Trophoblast cell (in vitro differentiated cells and primary cell): ENCODE data around the gene PAK2.
"Not testable (repeated sequence)": the region's sequence is repeated elsewhere in the genome, so short reads cannot be mapped to it uniquely, and the experiment has no call there.

Experiments
- DNase-seq, 2 donors: peaks; one replicate each; pipeline ENCODE4 v3.0.0-alpha.2; 2016
- H2AFZ ChIP-seq: 2 replicates; pipeline ENCODE4 v1.6.1; 2013; ENCODE audit warnings: low read length, moderate library complexity, mild to moderate bottlenecking; ENCODE audit not compliant: insufficient read depth, poor library complexity
- H2AK5ac ChIP-seq: 2 replicates; pipeline ENCODE4 v1.6.1; 2013; ENCODE audit warnings: mild to moderate bottlenecking, low read length
- H2BK120ac ChIP-seq: 2 replicates; pipeline ENCODE4 v1.6.1; 2013; ENCODE audit warnings: low read length, mild to moderate bottlenecking, moderate library complexity; ENCODE audit not compliant: insufficient read depth, poor library complexity
- H2BK12ac ChIP-seq: 2 replicates; pipeline ENCODE4 v1.6.1; 2013; ENCODE audit warnings: mild to moderate bottlenecking, low read length, moderate library complexity
- H2BK5ac ChIP-seq: 2 replicates; pipeline ENCODE4 v1.6.1; 2013; ENCODE audit warnings: low read length, low read depth, moderate library complexity, mild to moderate bottlenecking; ENCODE audit not compliant: poor library complexity
- H3K14ac ChIP-seq: 2 replicates; pipeline ENCODE4 v1.6.1; 2013; ENCODE audit warnings: mild to moderate bottlenecking, low read length
- H3K18ac ChIP-seq: 2 replicates; pipeline ENCODE4 v1.6.1; 2013; ENCODE audit warnings: mild to moderate bottlenecking, low read length
- H3K23ac ChIP-seq: 2 replicates; pipeline ENCODE4 v1.6.1; 2013; ENCODE audit warnings: low read length
- H3K27ac ChIP-seq: 2 replicates; pipeline ENCODE4 v1.5.1; 2013; ENCODE audit warnings: low read depth, mild to moderate bottlenecking, inconsistent platforms, low read length, moderate library complexity
- H3K27me3 ChIP-seq: 2 replicates; pipeline ENCODE4 v1.6.1; 2013; ENCODE audit warnings: inconsistent platforms, mild to moderate bottlenecking, low read length, moderate library complexity; ENCODE audit not compliant: insufficient read depth
- H3K36me3 ChIP-seq, 2 experiments: 1 replicate in 1 of 2; 2 replicates in 1 of 2; pipeline ENCODE4 v1.6.1; 2013; ENCODE audit warnings: low read length in 2 of 2, mild to moderate bottlenecking in 2 of 2, moderate library complexity in 1 of 2; ENCODE audit not compliant: insufficient read depth in 2 of 2, control insufficient read depth in 1 of 2
- H3K4ac ChIP-seq: 2 replicates; pipeline ENCODE4 v1.6.1; 2013; ENCODE audit warnings: low read depth, mild to moderate bottlenecking, low read length, moderate library complexity
- H3K4me1 ChIP-seq, 2 experiments: 1 replicate in 1 of 2; 2 replicates in 1 of 2; pipeline ENCODE4 v1.6.1; 2013; ENCODE audit warnings: low read length in 2 of 2, mild to moderate bottlenecking in 2 of 2, moderate library complexity in 1 of 2; ENCODE audit not compliant: insufficient read depth in 2 of 2, control insufficient read depth in 1 of 2
- H3K4me2 ChIP-seq: 2 replicates; pipeline ENCODE4 v1.6.1; 2013; ENCODE audit warnings: inconsistent platforms, mild to moderate bottlenecking, low read length, moderate library complexity
- H3K4me3 ChIP-seq: 2 replicates; pipeline ENCODE4 v1.5.1; 2013; ENCODE audit warnings: mild to moderate bottlenecking, low read depth, low read length, inconsistent platforms
- H3K79me1 ChIP-seq: one replicate; pipeline ENCODE4 v1.6.1; 2013; ENCODE audit warnings: low read length
- H3K79me2 ChIP-seq: 2 replicates; pipeline ENCODE4 v1.6.1; 2013; ENCODE audit warnings: low read length, mild to moderate bottlenecking; ENCODE audit not compliant: control insufficient read depth, insufficient read depth, poor library complexity
- H3K9ac ChIP-seq: 2 replicates; pipeline ENCODE4 v1.6.1; 2013; ENCODE audit warnings: mild to moderate bottlenecking, low read length
- H3K9me3 ChIP-seq: 2 replicates; pipeline ENCODE4 v1.6.1; 2013; ENCODE audit warnings: low read depth, mild to moderate bottlenecking, control low read depth, inconsistent platforms, low read length; ENCODE audit not compliant: insufficient read depth
- H4K12ac ChIP-seq: 2 replicates; pipeline ENCODE4 v1.6.1; 2013; ENCODE audit warnings: low read depth, mild to moderate bottlenecking, low read length, moderate library complexity
- H4K8ac ChIP-seq: 2 replicates; pipeline ENCODE4 v1.6.1; 2013; ENCODE audit warnings: low read depth, mild to moderate bottlenecking, low read length, moderate library complexity
- H4K91ac ChIP-seq: one replicate; pipeline ENCODE4 v1.6.1; 2013; ENCODE audit warnings: low read depth, mild to moderate bottlenecking, low read length, moderate library complexity
- WGBS: extraction: QIAGEN DNeasy Blood & Tissue Kit; methylation state at CpG from one replicate; pipeline ENCODE4 v1.1.7; 2013; ENCODE audit warnings: missing lambda C conversion rate; ENCODE audit not compliant: insufficient read length, insufficient coverage; ENCODE audit errors: extremely low coverage; 5-methylcytosine and 5-hydroxymethylcytosine counted together

The PAK2 gene

GRCh38 chr3:196836626-196837025 lies 97.0 kb downstream of the PAK2 start:
- not testable (repeated sequence) for H3K4ac ChIP-seq, H2AFZ ChIP-seq, H3K27me3 ChIP-seq, H3K36me3 ChIP-seq, H2BK5ac ChIP-seq, H3K9ac ChIP-seq, H3K4me2 ChIP-seq, H4K12ac ChIP-seq, H3K9me3 ChIP-seq, H2BK120ac ChIP-seq, H3K4me3 ChIP-seq, H4K91ac ChIP-seq, H3K18ac ChIP-seq, H4K8ac ChIP-seq, H3K23ac ChIP-seq, H3K14ac ChIP-seq, H3K79me1 ChIP-seq, H3K27ac ChIP-seq, H3K79me2 ChIP-seq, H3K4me1 ChIP-seq, H2AK5ac ChIP-seq, H2BK12ac ChIP-seq
- DNase-seq: peak in 1 of 2 donors; percentile 11
- no CpG with 5 or more reads among the region's 1 CpG for WGBS

- H3K79me2 ChIP-seq: no peaks in the 10 kb centered on the region
- H3K23ac ChIP-seq: no peak overlapping the region
- no peaks in the 10 kb centered on the region for H3K27me3 ChIP-seq
- H3K14ac ChIP-seq: no peak overlapping the region
- H3K18ac ChIP-seq: no peak overlapping the region
- H2AFZ ChIP-seq: no peak overlapping the region
- no peak overlapping the region for H3K9ac ChIP-seq
- H3K4ac ChIP-seq: no peak overlapping the region
- H3K36me3 ChIP-seq: peaks cover 2 to 4% of the 10 kb centered on the region in 2 experiments
- H3K79me1 ChIP-seq: no peaks in the 10 kb centered on the region
- H2AK5ac ChIP-seq: no peak overlapping the region
- no peak overlapping the region for H3K4me2 ChIP-seq
- no peak overlapping the region for H3K27ac ChIP-seq
- no peak overlapping the region for H4K8ac ChIP-seq
- H4K12ac ChIP-seq: no peak overlapping the region
- no peak overlapping the region for H2BK5ac ChIP-seq
- DNase-seq: peak; percentile 43 to 84
- H4K91ac ChIP-seq: no peak overlapping the region
- H2BK120ac ChIP-seq: no peak overlapping the region
- H3K4me3 ChIP-seq: no peak overlapping the region
- no CpG with 5 or more reads among the region's 3 CpGs for WGBS
- H2BK12ac ChIP-seq: no peak overlapping the region
- H3K9me3 ChIP-seq: no peaks in the 10 kb centered on the region
- no peaks in the 10 kb centered on the region for H3K4me1 ChIP-seq
Observed at GRCh38 chr3:196837819-196838420, 98.3 kb downstream of the PAK2 start.

GRCh38 chr3:196839351-196839750 lies 99.7 kb downstream of the PAK2 start:
- H3K9ac ChIP-seq, H3K4me3 ChIP-seq, H2AFZ ChIP-seq, H2AK5ac ChIP-seq, H3K9me3 ChIP-seq, H4K91ac ChIP-seq, H3K23ac ChIP-seq, H3K4ac ChIP-seq, H3K4me2 ChIP-seq, DNase-seq, H3K79me2 ChIP-seq, H3K4me1 ChIP-seq, H3K27ac ChIP-seq, H2BK5ac ChIP-seq, H2BK12ac ChIP-seq, H3K27me3 ChIP-seq, H3K14ac ChIP-seq, H3K18ac ChIP-seq, H4K8ac ChIP-seq, H4K12ac ChIP-seq, H3K36me3 ChIP-seq, H3K79me1 ChIP-seq, H2BK120ac ChIP-seq: not testable (repeated sequence)
- no CpG with 5 or more reads among the region's 6 CpGs for WGBS

GRCh38 chr3:196842567-196843434 lies 103.1 kb downstream of the PAK2 start:
- no peak for DNase-seq
- no peak overlapping the region for H4K8ac ChIP-seq
- H4K91ac ChIP-seq: no peak overlapping the region
- H2AK5ac ChIP-seq: no peak overlapping the region
- no peak overlapping the region for H3K14ac ChIP-seq
- no CpG with 5 or more reads among the region's 17 CpGs for WGBS
- no peaks in the 10 kb centered on the region for H3K9me3 ChIP-seq
- H3K79me1 ChIP-seq: no peaks in the 10 kb centered on the region
- no peak overlapping the region for H3K27ac ChIP-seq
- H2BK120ac ChIP-seq: no peak overlapping the region
- H3K4ac ChIP-seq: no peak overlapping the region
- no peaks in the 10 kb centered on the region for H3K36me3 ChIP-seq
- H3K4me3 ChIP-seq: no peak overlapping the region
- no peak overlapping the region for H3K23ac ChIP-seq
- no peak overlapping the region for H3K9ac ChIP-seq
- H2BK5ac ChIP-seq: no peak overlapping the region
- H3K18ac ChIP-seq: no peak overlapping the region
- no peak overlapping the region for H2BK12ac ChIP-seq
- H3K4me1 ChIP-seq: peaks cover 0 to 5% of the 10 kb centered on the region in 2 experiments
- H3K4me2 ChIP-seq: no peak overlapping the region
- no peak overlapping the region for H4K12ac ChIP-seq
- no peaks in the 10 kb centered on the region for H3K27me3 ChIP-seq
- no peaks in the 10 kb centered on the region for H3K79me2 ChIP-seq
- no peak overlapping the region for H2AFZ ChIP-seq
